Endodermal cell (in vitro differentiated cells): ENCODE measurements around the gene CD58. TPM values are rescaled to one million over a fixed set of nuclear protein-coding genes. Genes with fewer than 3 reads are reported as not detected.

Source experiments
- DNase-seq: peaks from one replicate; pipeline ENCODE4 v3.0.0-alpha.2; 2017
- H3K27ac ChIP-seq: 2 replicates; pipeline ENCODE4 v1.5.1; 2013; ENCODE audit warnings: mild to moderate bottlenecking, low read depth, low read length, moderate library complexity
- H3K27me3 ChIP-seq: 2 replicates; pipeline ENCODE4 v1.6.1; 2013; ENCODE audit warnings: mild to moderate bottlenecking, low read length, moderate library complexity; ENCODE audit not compliant: insufficient read depth, control insufficient read depth, poor library complexity, severe bottlenecking
- H3K36me3 ChIP-seq: 2 replicates; pipeline ENCODE4 v1.7.0; 2013; ENCODE audit warnings: mild to moderate bottlenecking, low read length, moderate library complexity; ENCODE audit not compliant: control insufficient read depth, insufficient read depth
- H3K4me1 ChIP-seq: one replicate; pipeline ENCODE4 v1.7.0; 2013; ENCODE audit warnings: low read length; ENCODE audit not compliant: control insufficient read depth, insufficient read depth
- H3K4me3 ChIP-seq: 2 replicates; pipeline ENCODE4 v1.5.1; 2013; ENCODE audit warnings: mild to moderate bottlenecking, low read length, moderate library complexity
- H3K9ac ChIP-seq: 2 replicates; pipeline ENCODE4 v1.6.1; 2013; ENCODE audit warnings: mild to moderate bottlenecking, low read length, moderate library complexity; ENCODE audit not compliant: poor library complexity, severe bottlenecking; ENCODE audit errors: extremely low read depth
- H3K9me3 ChIP-seq: 2 replicates; pipeline ENCODE4 v1.6.1; 2013; ENCODE audit warnings: mild to moderate bottlenecking, low read length, moderate library complexity; ENCODE audit not compliant: control insufficient read depth
- H3K27ac Mint-ChIP-seq: 2 replicates; pipeline ENCODE4 v1.8.0; 2020; ENCODE audit warnings: mixed read lengths
- H3K27me3 Mint-ChIP-seq: 2 replicates; pipeline ENCODE4 v1.8.0; 2021; ENCODE audit warnings: mild to moderate bottlenecking, mixed read lengths; ENCODE audit not compliant: insufficient read depth
- H3K36me3 Mint-ChIP-seq: 2 replicates; pipeline ENCODE4 v1.8.0; 2020; ENCODE audit warnings: low read depth, mixed read lengths
- H3K4me1 Mint-ChIP-seq: 2 replicates; pipeline ENCODE4 v1.8.0; 2020; ENCODE audit warnings: mixed read lengths
- H3K4me3 Mint-ChIP-seq: 2 replicates; pipeline ENCODE4 v1.8.0; 2020; ENCODE audit warnings: mild to moderate bottlenecking, moderate library complexity, mixed read lengths
- H3K9me3 Mint-ChIP-seq: 2 replicates; pipeline ENCODE4 v1.8.0; 2020; ENCODE audit warnings: mild to moderate bottlenecking, mixed read lengths
- WGBS, 2 experiments: methylation state at CpG; one replicate each; pipeline versions ENCODE4 v1.1.5 to v1.1.7; 2013; ENCODE audit warnings: missing lambda C conversion rate in 2 of 2, mixed read lengths in 1 of 2; ENCODE audit not compliant: insufficient coverage in 1 of 2, insufficient read length in 1 of 2; 5-methylcytosine and 5-hydroxymethylcytosine counted together
- total RNA-seq, 2 donors: library from RNA; stranded (reverse); fragmentation: NEBNext Ultra II Directional in 1 of 2; extraction: Animal tissue kit (Norgen Biotek cat#: 25700) in 1 of 2; gene quantifications; 2 replicates in 1 of 2; 3 replicates in 1 of 2; pipeline ENCODE4 v1.2.1, GENCODE V29; 2021
- TF ChIP-seq, protein P1 (sequence below): fragments of 200-600 bp; sonication (generic); conservative IDR thresholded peaks from 2 replicates; pipeline ENCODE4 v1.5.0; 2021; ENCODE audit warnings: antibody characterized with exemption, mild to moderate bottlenecking

Gene CD58
- total RNA-seq, 2 donors from 2014 or later = 4.6 to 5.9 TPM

- H3K27me3 ChIP-seq = no peaks in the 10 kb centered on the region
- H3K4me1 ChIP-seq = no peaks in the 10 kb centered on the region
- 91 to 98% methylated on average over 4 to 5 of the region's 5 CpGs for WGBS, 2 experiments
- H3K4me3 ChIP-seq = no peak overlapping the region
- no peak overlapping the region for H3K9ac ChIP-seq
- H3K27ac ChIP-seq = no peak overlapping the region
- Mint-ChIP-seq H3K36me3 (peaks cover 22% of the 10 kb centered on the region), H3K4me3 (no peak overlapping the region), H3K27ac (no peak overlapping the region), H3K9me3 (no peaks in the 10 kb centered on the region), H3K4me1 (peaks cover 8% of the 10 kb centered on the region), H3K27me3 (no peaks in the 10 kb centered on the region)
- H3K9me3 ChIP-seq = no peaks in the 10 kb centered on the region
- H3K36me3 ChIP-seq = peaks cover 5% of the 10 kb centered on the region
- TF ChIP-seq, protein P1, sequence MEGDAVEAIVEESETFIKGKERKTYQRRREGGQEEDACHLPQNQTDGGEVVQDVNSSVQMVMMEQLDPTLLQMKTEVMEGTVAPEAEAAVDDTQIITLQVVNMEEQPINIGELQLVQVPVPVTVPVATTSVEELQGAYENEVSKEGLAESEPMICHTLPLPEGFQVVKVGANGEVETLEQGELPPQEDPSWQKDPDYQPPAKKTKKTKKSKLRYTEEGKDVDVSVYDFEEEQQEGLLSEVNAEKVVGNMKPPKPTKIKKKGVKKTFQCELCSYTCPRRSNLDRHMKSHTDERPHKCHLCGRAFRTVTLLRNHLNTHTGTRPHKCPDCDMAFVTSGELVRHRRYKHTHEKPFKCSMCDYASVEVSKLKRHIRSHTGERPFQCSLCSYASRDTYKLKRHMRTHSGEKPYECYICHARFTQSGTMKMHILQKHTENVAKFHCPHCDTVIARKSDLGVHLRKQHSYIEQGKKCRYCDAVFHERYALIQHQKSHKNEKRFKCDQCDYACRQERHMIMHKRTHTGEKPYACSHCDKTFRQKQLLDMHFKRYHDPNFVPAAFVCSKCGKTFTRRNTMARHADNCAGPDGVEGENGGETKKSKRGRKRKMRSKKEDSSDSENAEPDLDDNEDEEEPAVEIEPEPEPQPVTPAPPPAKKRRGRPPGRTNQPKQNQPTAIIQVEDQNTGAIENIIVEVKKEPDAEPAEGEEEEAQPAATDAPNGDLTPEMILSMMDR = no peak
- DNase-seq = no peak
Measured at GRCh38 chr1:116587501-116588227, 16.8 kb upstream of the CD58 start.

GRCh38 chr1:116586741-116587143, 15.9 kb upstream of the CD58 start:
- Histone ChIP-seq H3K4me1 (no peaks in the 10 kb centered on the region), H3K36me3 (peaks cover 5% of the 10 kb centered on the region), H3K9me3 (no peaks in the 10 kb centered on the region), H3K4me3 (no peak overlapping the region), H3K27ac (no peak overlapping the region), H3K9ac (no peak overlapping the region), H3K27me3 (no peaks in the 10 kb centered on the region)
- DNase-seq = no peak
- TF ChIP-seq, protein P1 = no peak
- no peak overlapping the region for H3K4me3 Mint-ChIP-seq
- H3K27ac Mint-ChIP-seq = no peak overlapping the region
- 67 to 77% methylated on average over 2 to 3 of the region's 3 CpGs for WGBS, 2 experiments
- H3K4me1 Mint-ChIP-seq = no peaks in the 10 kb centered on the region
- H3K9me3 Mint-ChIP-seq = no peaks in the 10 kb centered on the region
- no peaks in the 10 kb centered on the region for H3K27me3 Mint-ChIP-seq
- peaks cover 22% of the 10 kb centered on the region for H3K36me3 Mint-ChIP-seq

DNA sequence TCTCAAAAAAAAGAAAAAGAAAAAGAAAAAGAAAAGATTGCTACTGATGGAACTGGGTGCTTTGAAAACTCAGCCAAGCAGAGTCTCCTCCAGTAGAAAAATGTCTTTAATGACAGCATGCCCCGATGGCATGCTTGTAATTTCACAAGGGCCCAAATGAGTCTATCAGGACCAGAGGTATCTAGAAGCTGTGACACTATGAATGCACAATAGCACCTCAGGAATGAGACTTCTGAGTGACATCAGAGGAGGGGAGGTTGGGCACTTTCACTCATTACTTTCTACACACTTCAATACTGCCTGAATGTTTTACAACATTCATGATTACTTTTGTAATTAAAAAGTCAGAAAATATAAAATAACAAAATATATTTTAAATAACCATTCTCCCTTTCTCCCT, 15.1 kb upstream of the CD58 start:
- H3K27me3 Mint-ChIP-seq = no peaks in the 10 kb centered on the region
- H3K9me3 Mint-ChIP-seq = no peaks in the 10 kb centered on the region
- Histone ChIP-seq H3K4me3 (no peak overlapping the region), H3K9ac (no peak overlapping the region), H3K27me3 (no peaks in the 10 kb centered on the region), H3K27ac (no peak overlapping the region), H3K36me3 (peaks cover 5% of the 10 kb centered on the region), H3K9me3 (no peaks in the 10 kb centered on the region), H3K4me1 (no peaks in the 10 kb centered on the region)
- H3K36me3 Mint-ChIP-seq = peaks cover 22% of the 10 kb centered on the region
- H3K4me3 Mint-ChIP-seq = no peak overlapping the region
- H3K4me1 Mint-ChIP-seq = no peaks in the 10 kb centered on the region
- no peak for DNase-seq
- WGBS, 2 experiments = 82 to 95% methylated on average over 1 of the region's 1 CpG
- TF ChIP-seq, protein P1 = no peak
- no peak overlapping the region for H3K27ac Mint-ChIP-seq
